DOHH2 (cell line): ENCODE measurements around the gene RNF149.

Experiments used
- CTCF ChIP-seq: fragments of 200-600 bp; sonication (generic); IDR thresholded peaks from one replicate; pipeline ENCODE4 v1.5.1; 2014; ENCODE audit warnings: antibody characterized with exemption, mild to moderate bottlenecking, low read depth, low read length; ENCODE audit not compliant: poor library complexity, severe bottlenecking
- EZH2phosphoT487 ChIP-seq: fragments of 200-600 bp; sonication (generic); IDR thresholded peaks from 2 replicates; pipeline ENCODE4 v1.6.1; 2017; ENCODE audit warnings: borderline replicate concordance, mild to moderate bottlenecking, antibody characterized with exemption, low read length, moderate library complexity, mixed read lengths

- TF ChIP-seq CTCF (no peak), EZH2phosphoT487 (no peak)
Observed at GRCh38 chr2:101249826-101250225, 58.7 kb downstream of the RNF149 start.
